Measurements from ENCODE around the gene MLC1. TPM values are rescaled to one million over a fixed set of nuclear protein-coding genes. Genes with fewer than 3 reads are reported as not detected.

The MLC1 gene
- under 1 TPM in 1 of 2 donors, not detected in 1; 0.18 TPM for total RNA-seq
- 1.8 TPM for polyA plus RNA-seq (2013, experiment 1 of 2)
- 2.2 TPM for polyA plus RNA-seq (2013, experiment 2 of 2)
- long read RNA-seq, experiment 1, result 0 reads
- long read RNA-seq, experiment 2, result 0 reads
- long read RNA-seq, experiment 3, result 0 reads
- long read RNA-seq, experiment 4, result 0 reads

DNA sequence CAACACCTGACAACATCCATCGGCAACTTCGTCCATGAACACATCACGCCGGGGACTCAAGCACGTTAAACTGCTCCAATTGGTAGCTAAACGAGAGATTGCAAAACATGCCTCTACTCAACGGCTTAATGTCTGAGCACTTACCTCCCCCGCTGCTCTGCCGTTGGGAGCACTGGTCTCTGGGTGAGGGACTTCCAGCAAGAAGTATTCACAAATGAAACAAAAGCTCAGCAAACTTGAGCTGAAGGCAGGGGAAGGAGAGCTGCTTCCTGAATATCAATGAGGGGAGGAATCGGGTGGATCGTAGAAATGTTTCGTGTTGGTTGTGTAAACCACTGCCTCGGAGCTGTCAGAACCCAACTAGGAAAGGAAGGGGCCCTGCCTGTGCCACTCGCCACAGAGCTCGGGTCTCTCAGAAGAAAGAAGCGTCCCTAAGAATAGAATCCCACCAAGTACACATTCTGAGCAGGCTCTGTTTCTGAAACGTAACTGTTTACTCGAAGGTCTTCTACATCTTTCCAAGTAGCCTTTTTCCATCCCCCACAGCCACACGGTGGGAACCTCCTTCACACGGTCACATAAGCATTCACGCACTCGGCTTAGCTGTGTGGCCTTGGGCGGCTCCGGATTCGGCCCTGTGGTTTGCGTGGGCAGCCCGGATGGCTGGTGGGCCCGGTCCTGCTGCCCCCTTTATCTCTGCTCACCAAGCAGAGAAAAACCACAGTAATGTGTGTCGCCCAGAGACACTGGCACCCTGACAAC, at the start of gene MLC1:
TSS of gene MLC1 (minus strand) at position 216 of the 762 bp plus-strand sequence. CDS start 524 bp downstream, outside the sequence.
- H3K27ac ChIP-seq (ENCODE audit: low read depth, low read length), result peak within 1 kb of the TSS; percentile 12
- peaks cover 5% of the 10 kb centered on the region for H3K4me1 Mint-ChIP-seq
- H3K27ac Mint-ChIP-seq, result no peak within 1 kb of the TSS
- H3K4me1 ChIP-seq (ENCODE audit: control insufficient read depth, insufficient read depth, low read length), result no peaks in the 10 kb centered on the region
- H3K9ac ChIP-seq (ENCODE audit: extremely low read depth, low read length, poor library complexity, severe bottlenecking), result no peak within 1 kb of the TSS
- TF ChIP-seq CTCF (conservative IDR thresholded peaks at IDR 0.05), result no peak
- H3K27me3 Mint-ChIP-seq (ENCODE audit: insufficient read depth), result peaks cover 16% of the 10 kb centered on the region
- 65 to 79% methylated on average over 18 to 29 of the region's 29 CpGs for WGBS, 2 experiments (ENCODE audit: insufficient coverage in 1 of 2, insufficient read length in 1 of 2)
- peak; percentile 40 for DNase-seq
- no peaks in the 10 kb centered on the region for H3K27me3 ChIP-seq (ENCODE audit: control insufficient read depth, insufficient read depth, low read length, poor library complexity, severe bottlenecking)
- H3K9me3 Mint-ChIP-seq, result peaks cover 10% of the 10 kb centered on the region
- H3K4me3 ChIP-seq (ENCODE audit: low read length), result no peak within 1 kb of the TSS
- H3K36me3 Mint-ChIP-seq (ENCODE audit: low read depth), result no peaks in the 10 kb centered on the region
- no peaks in the 10 kb centered on the region for H3K9me3 ChIP-seq (ENCODE audit: control insufficient read depth, low read length)
- H3K36me3 ChIP-seq (ENCODE audit: control insufficient read depth, insufficient read depth, low read length), result no peaks in the 10 kb centered on the region
- no peak within 1 kb of the TSS for H3K4me3 Mint-ChIP-seq

GRCh38 chr22:50134481-50134880, 49.3 kb upstream of the MLC1 start:
- Mint-ChIP-seq H3K27ac (no peak overlapping the region), H3K4me1 (no peaks in the 10 kb centered on the region), H3K36me3 (ENCODE audit: low read depth) (no peaks in the 10 kb centered on the region), H3K4me3 (no peak overlapping the region), H3K9me3 (peaks cover 4% of the 10 kb centered on the region), H3K27me3 (ENCODE audit: insufficient read depth) (peaks cover 2% of the 10 kb centered on the region)
- no peak for TF ChIP-seq CTCF (conservative IDR thresholded peaks at IDR 0.05)
- no peak for DNase-seq
- no peak overlapping the region for H3K4me3 ChIP-seq (ENCODE audit: low read length)
- H3K27ac ChIP-seq (ENCODE audit: low read depth, low read length), result no peak overlapping the region
- 83 to 89% methylated on average over 4 to 9 of the region's 10 CpGs for WGBS, 2 experiments (ENCODE audit: insufficient coverage in 1 of 2, insufficient read length in 1 of 2)
- H3K36me3 ChIP-seq (ENCODE audit: control insufficient read depth, insufficient read depth, low read length), result no peaks in the 10 kb centered on the region
- no peak overlapping the region for H3K9ac ChIP-seq (ENCODE audit: extremely low read depth, low read length, poor library complexity, severe bottlenecking)
- H3K4me1 ChIP-seq (ENCODE audit: control insufficient read depth, insufficient read depth, low read length), result no peaks in the 10 kb centered on the region
- no peaks in the 10 kb centered on the region for H3K27me3 ChIP-seq (ENCODE audit: control insufficient read depth, insufficient read depth, low read length, poor library complexity, severe bottlenecking)
- H3K9me3 ChIP-seq (ENCODE audit: control insufficient read depth, low read length), result no peaks in the 10 kb centered on the region

- no peaks in the 10 kb centered on the region for H3K4me1 ChIP-seq (ENCODE audit: control insufficient read depth, insufficient read depth, low read length)
- DNase-seq, result no peak
- H3K9ac ChIP-seq (ENCODE audit: extremely low read depth, low read length, poor library complexity, severe bottlenecking), result no peak overlapping the region
- H3K27ac ChIP-seq (ENCODE audit: low read depth, low read length), result no peak overlapping the region
- no peak for TF ChIP-seq CTCF (conservative IDR thresholded peaks at IDR 0.05)
- H3K27ac Mint-ChIP-seq, result no peak overlapping the region
- peaks cover 4% of the 10 kb centered on the region for H3K9me3 Mint-ChIP-seq
- H3K9me3 ChIP-seq (ENCODE audit: control insufficient read depth, low read length), result no peaks in the 10 kb centered on the region
- no peaks in the 10 kb centered on the region for H3K36me3 ChIP-seq (ENCODE audit: control insufficient read depth, insufficient read depth, low read length)
- no peaks in the 10 kb centered on the region for H3K27me3 ChIP-seq (ENCODE audit: control insufficient read depth, insufficient read depth, low read length, poor library complexity, severe bottlenecking)
- H3K36me3 Mint-ChIP-seq (ENCODE audit: low read depth), result no peaks in the 10 kb centered on the region
- no peak overlapping the region for H3K4me3 ChIP-seq (ENCODE audit: low read length)
- no peak overlapping the region for H3K4me3 Mint-ChIP-seq
- H3K27me3 Mint-ChIP-seq (ENCODE audit: insufficient read depth), result peaks cover 2% of the 10 kb centered on the region
- 87 to 93% methylated on average over 3 to 4 of the region's 4 CpGs for WGBS, 2 experiments (ENCODE audit: insufficient coverage in 1 of 2, insufficient read length in 1 of 2)
- no peaks in the 10 kb centered on the region for H3K4me1 Mint-ChIP-seq
Measured at GRCh38 chr22:50131894-50132293, 46.7 kb upstream of the MLC1 start.

Measured in endodermal cell (in vitro differentiated cells).